ENCODE measurements around the gene MID1. TPM values are rescaled to one million over a fixed set of nuclear protein-coding genes. Genes with fewer than 3 reads are reported as not detected.

MID1 gene
- polyA plus RNA-seq, 3 donors from 2014 or later: not detected

DNA sequence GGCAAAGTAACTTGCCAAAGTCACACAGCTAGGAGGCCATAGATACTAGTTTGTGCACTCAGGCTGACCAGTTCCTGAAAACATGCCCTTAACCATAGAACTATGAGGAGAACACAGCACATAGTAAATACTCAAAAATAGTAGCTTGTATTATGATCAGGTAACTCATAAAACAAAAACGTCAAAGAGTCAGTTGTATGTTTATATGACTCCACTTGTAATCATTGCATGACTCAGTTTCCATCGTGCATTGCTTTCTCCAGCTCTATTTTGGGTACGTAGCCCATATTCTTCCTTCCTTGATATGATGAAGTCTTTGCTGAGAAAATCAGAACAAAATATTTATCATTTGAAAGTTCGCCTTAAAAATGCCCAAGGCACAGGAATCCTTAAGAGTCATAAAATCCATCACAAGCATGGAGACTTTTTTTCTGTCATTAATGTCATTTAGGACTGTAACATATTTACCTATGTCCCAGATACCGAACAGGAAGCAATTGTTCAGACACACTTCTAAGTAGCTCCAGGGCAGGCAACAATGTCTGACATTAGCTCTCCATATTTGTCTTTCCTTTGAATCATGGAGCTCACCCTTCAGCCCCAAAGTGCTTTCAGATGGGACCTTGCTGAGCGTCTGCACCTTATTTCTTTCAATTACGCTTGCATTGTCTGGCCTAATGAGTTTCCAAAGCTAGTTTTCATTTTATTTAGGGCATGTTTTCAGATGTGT is 11.2 kb upstream of the MID1 start:
- Mint-ChIP-seq H3K4me1 (no peaks in the 10 kb centered on the region), H3K9me3 (peaks cover 0 to 6% (median 0%) of the 10 kb centered on the region in 6 donors), H3K27ac (no peak overlapping the region), H3K36me3 (no peaks in the 10 kb centered on the region), H3K27me3 (ENCODE audit: low read depth in 3 of 3) (peaks cover 0 to 4% (median 0%) of the 10 kb centered on the region in 3 donors), H3K4me3 (no peak overlapping the region)
- DNase-seq: no peak

DNA sequence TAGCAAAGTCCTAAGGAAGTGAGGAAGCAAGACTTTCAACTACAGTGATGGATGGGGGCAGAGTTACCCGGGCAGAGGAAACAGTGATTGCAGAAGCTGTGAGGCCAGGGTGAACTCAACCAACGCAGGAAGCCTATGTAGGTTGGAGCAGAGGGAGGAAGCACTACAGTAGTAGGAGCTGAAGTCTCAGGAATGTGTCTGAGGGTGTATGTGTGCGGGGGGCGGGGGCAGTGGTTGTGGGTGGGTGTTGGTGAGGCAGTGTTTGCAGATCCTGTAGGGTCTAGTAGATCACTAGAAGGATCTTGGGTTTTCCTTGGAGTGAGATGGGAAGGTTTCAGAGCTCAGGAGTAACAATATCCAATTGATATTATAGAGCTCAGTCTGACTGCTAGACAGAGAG is 9.9 kb upstream of the MID1 start:
- H3K4me1 Mint-ChIP-seq: no peaks in the 10 kb centered on the region
- peaks cover 2 to 4% (median 3%) of the 10 kb centered on the region in 3 donors for H3K27me3 Mint-ChIP-seq (ENCODE audit: low read depth in 3 of 3)
- no peaks in the 10 kb centered on the region for H3K36me3 Mint-ChIP-seq
- no peak for DNase-seq
- H3K9me3 Mint-ChIP-seq: peaks cover 0 to 4% (median 0%) of the 10 kb centered on the region in 6 donors
- no peak overlapping the region for H3K4me3 Mint-ChIP-seq
- H3K27ac Mint-ChIP-seq: no peak overlapping the region

DNA sequence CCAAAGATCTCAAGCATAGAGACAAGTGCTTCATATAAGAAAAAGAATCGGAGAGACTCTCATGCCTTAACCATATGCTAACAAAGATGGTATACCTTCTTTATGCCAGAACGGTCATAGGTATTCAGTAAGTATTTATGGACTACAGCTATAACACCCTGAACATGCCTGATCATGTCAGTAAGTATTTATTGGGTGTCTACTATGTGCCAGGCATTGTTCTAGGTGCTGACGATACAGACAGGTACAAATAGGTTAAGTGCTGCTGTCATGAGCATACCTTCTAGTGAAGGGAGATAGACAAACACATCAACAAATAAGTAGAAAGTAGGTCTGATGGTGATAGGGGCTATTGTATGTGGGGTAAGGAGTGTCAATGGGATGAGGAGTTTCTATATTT is 9.5 kb upstream of the MID1 start:
- H3K4me1 Mint-ChIP-seq: no peaks in the 10 kb centered on the region
- peaks cover 0 to 4% (median 0%) of the 10 kb centered on the region in 6 donors for H3K9me3 Mint-ChIP-seq
- no peaks in the 10 kb centered on the region for H3K36me3 Mint-ChIP-seq
- peaks cover 2 to 4% (median 3%) of the 10 kb centered on the region in 3 donors for H3K27me3 Mint-ChIP-seq (ENCODE audit: low read depth in 3 of 3)
- no peak for DNase-seq
- H3K27ac Mint-ChIP-seq: no peak overlapping the region
- no peak overlapping the region for H3K4me3 Mint-ChIP-seq

DNA sequence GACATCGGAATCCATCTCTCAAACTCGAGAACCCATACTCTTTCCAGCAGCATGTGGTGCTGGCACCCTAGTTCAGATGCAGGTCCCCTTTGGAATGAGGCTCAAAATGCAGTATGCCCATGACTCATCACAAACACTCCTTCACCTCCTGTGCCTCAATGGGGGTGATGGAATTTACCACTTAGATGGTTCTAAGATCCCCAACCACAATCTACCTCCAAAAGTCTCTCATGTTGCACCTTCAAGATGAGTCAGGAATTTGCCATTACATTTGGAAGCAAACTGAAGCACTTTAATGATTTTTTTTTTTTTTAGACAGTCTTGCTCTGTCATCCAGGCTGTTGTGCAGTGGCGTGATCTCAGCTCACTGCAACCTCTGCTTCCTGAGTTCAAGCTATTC is 8.5 kb upstream of the MID1 start:
- no peak overlapping the region for H3K4me3 Mint-ChIP-seq
- H3K27me3 Mint-ChIP-seq (ENCODE audit: low read depth in 3 of 3): peaks cover 2 to 3% (median 2%) of the 10 kb centered on the region in 3 donors
- peaks cover 0 to 2% (median 0%) of the 10 kb centered on the region in 6 donors for H3K9me3 Mint-ChIP-seq
- DNase-seq: no peak
- no peaks in the 10 kb centered on the region for H3K36me3 Mint-ChIP-seq
- no peak overlapping the region for H3K27ac Mint-ChIP-seq
- no peaks in the 10 kb centered on the region for H3K4me1 Mint-ChIP-seq

DNA sequence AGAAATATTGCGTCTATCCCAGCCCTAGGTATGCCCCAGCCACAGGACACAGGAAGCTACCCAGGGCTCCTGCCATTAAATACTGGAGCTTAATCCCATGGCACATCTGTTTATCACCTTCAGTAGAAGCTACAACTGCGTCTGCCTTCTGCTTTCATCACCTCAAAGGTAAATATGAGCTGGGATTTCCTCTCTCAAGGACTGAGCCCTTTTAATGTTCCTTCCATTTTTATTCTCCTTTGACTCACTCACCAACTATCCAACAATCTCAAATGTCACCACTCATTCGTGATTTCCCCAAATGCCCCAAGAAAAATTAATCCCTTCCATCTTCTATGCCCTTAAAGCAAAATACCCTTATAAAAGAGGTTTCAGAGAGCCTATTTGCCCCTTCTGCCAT is 1.8 kb upstream of the MID1 start:
- Mint-ChIP-seq H3K27ac (no peak overlapping the region), H3K4me1 (peaks cover 18 to 20% of the 10 kb centered on the region in 2 donors), H3K9me3 (peaks cover 0 to 1% (median 0%) of the 10 kb centered on the region in 6 donors), H3K36me3 (no peaks in the 10 kb centered on the region), H3K27me3 (ENCODE audit: low read depth in 3 of 3) (peaks cover 10 to 17% (median 12%) of the 10 kb centered on the region in 3 donors), H3K4me3 (no peak overlapping the region)
- no peak for DNase-seq

DNA sequence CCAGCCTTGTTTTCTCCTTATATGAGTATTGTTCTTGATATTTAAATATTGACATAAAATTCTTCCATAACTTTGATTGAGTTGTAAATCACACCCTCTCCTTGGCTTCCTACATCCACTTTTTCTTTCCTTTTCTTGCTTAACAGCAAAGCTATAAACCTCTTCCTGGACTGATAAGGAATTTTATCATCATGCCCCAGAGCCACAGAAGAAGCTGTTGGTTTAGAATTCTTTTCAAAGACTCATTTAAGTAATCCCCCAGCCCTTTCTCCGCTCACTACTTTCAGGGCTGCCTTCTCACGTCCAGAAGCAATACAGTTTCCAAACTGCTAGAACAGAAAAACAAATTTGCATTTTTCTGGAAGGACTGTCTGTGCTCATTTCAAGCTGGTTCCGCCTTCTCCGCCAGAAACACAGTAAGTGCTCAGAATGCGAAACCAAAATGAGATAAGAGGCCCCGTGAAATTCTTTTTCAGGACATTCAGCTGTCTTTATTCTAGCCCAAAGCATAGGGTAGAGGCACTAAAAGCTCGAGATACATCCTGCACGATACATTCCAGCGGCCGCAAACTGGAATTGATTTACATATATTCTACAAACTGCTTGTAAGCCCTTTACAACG is 849 bp downstream of the MID1 start:
- no peak for DNase-seq
- Mint-ChIP-seq H3K36me3 (no peaks in the 10 kb centered on the region), H3K4me1 (peaks cover 18 to 20% of the 10 kb centered on the region in 2 donors), H3K27me3 (ENCODE audit: low read depth in 3 of 3) (peaks cover 7 to 15% (median 15%) of the 10 kb centered on the region in 3 donors), H3K27ac (peak overlapping the region in 1 of 6 donors; percentile 26), H3K9me3 (peaks cover 0 to 4% (median 0%) of the 10 kb centered on the region in 6 donors), H3K4me3 (peak overlapping the region; percentile 66 to 83 (median 79))

DNA sequence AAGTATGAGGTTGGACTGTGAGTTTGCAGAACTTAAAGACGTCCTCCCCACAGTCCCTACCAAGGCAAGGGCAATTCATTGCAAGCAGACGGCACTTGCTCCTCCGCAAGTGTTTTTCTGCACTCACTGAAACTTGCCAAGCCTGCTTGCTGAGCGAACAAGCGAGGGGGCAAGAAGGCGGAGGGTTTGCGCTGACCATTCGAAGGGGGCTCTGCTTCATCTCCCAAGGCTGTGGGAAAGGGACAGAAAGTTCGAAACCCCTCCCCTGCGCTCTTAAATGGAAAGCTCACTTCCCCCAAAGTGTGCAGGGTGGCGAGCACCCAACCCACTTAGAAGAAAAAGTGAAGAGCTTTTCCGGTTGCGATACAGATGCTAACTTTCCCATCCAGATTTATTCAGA is 1.4 kb downstream of the MID1 start:
- Mint-ChIP-seq H3K4me1 (peaks cover 18 to 20% of the 10 kb centered on the region in 2 donors), H3K4me3 (peak overlapping the region in 2 of 5 donors; percentile 76 to 79), H3K36me3 (no peaks in the 10 kb centered on the region), H3K27ac (no peak overlapping the region), H3K9me3 (peaks cover 0 to 4% (median 0%) of the 10 kb centered on the region in 6 donors), H3K27me3 (ENCODE audit: low read depth in 3 of 3) (peaks cover 7 to 15% (median 15%) of the 10 kb centered on the region in 3 donors)
- DNase-seq: no peak

DNA sequence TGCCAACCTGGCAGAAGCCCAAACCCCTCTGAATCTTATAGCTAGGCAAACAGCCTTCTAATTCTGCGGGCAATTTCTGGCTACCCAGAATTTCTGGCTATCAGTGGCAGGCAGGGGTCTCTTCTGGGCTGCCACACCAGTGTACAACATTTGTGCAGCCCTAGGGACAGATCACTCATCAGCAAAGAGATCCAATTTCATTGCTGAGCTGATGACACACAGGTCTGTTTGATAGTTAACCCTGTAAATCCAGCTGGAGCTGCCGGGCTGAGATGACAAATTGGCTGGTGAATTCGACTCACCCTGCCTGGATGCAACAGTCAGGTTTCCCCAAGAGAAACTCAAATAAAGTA is 2.4 kb downstream of the MID1 start:
- DNase-seq: no peak
- Mint-ChIP-seq H3K27me3 (ENCODE audit: low read depth in 3 of 3) (peaks cover 7 to 15% (median 15%) of the 10 kb centered on the region in 3 donors), H3K27ac (no peak overlapping the region), H3K9me3 (peaks cover 0 to 4% (median 0%) of the 10 kb centered on the region in 6 donors), H3K4me3 (no peak overlapping the region), H3K4me1 (peaks cover 18 to 20% of the 10 kb centered on the region in 2 donors), H3K36me3 (no peaks in the 10 kb centered on the region)

DNA sequence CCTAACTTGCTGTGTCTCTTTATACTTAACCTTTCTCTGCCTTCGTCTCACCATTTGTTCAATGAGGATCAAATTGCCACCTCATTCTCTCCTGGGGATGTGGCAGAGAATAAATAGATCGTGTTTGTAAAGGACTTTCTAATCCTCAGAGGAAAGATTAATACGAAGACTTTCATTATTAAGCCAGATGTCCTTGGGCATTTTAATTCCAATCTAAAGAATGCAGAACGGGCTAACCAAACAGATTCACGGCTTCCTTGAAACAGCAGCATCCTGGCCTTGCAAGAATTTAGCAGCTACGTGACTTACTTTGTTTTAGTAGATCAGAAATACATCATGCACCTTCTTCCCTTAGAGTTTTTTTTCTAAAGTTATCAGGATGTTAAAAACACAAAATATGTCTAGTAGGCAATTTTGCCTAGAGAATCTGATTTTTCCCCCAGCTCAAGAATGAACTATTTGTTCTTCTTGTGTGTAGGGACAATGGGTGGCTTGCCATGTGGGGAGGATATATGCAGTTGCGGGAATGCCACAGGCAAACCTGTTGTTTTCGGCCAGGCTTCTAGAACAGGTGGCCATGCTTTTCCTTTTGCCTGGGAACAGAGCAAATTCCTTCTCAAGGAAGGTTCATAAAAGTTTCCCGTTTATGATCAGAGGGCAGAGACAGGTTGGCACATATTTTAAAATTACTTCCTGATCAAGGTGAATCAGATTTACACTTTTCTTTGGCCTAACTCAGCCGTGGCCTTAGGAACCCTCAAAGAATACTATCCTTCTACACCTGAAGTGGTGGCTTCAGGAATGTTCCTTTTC is 3.0 kb downstream of the MID1 start:
- no peaks in the 10 kb centered on the region for H3K36me3 Mint-ChIP-seq
- H3K27me3 Mint-ChIP-seq (ENCODE audit: low read depth in 3 of 3): peaks cover 5 to 15% (median 15%) of the 10 kb centered on the region in 3 donors
- DNase-seq: no peak
- peaks cover 0 to 4% (median 0%) of the 10 kb centered on the region in 6 donors for H3K9me3 Mint-ChIP-seq
- no peak overlapping the region for H3K4me3 Mint-ChIP-seq
- no peak overlapping the region for H3K27ac Mint-ChIP-seq
- peaks cover 18 to 20% of the 10 kb centered on the region in 2 donors for H3K4me1 Mint-ChIP-seq

DNA sequence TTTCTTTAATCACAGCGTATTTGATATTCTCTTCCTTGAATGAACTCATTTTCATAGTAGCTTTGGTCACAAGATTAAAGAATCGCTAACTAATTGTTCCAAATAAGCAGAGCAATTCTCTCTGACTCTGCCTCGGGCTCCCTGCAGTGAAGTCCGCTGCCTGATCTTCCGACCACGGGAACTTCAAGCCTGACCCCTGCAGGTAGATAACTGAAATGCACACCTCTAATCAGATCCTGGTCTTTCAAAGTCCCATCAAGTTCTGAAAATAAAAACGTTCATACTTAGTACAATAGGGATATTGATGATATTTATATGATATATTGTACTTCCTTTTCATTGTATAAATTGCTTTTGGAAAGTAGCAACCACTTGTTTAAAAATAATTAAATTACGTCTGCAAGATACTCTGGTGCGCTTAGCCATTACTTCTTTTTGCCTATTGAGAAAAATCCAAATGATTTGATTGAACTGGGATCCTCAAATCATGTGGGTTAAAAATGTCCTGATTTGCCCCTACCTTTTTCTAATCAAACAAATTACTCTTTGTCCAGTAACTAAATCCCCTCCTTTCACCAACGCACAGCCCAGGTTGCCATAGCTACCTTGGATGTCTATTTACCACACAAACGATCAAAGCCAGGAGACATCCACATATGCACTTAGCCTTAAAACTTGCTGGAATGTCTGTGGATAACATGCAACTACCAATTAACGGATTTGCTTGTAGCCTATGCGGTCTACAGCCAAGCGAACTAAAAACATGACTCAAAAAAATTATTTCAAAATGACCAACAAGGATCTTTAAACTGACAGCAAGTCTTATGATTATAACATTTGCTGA is 4.2 kb downstream of the MID1 start:
- H3K36me3 Mint-ChIP-seq: no peaks in the 10 kb centered on the region
- H3K27ac Mint-ChIP-seq: no peak overlapping the region
- peak in 1 of 3 donors; percentile 3 for DNase-seq
- H3K4me1 Mint-ChIP-seq: peaks cover 18 to 20% of the 10 kb centered on the region in 2 donors
- peaks cover 4 to 18% (median 18%) of the 10 kb centered on the region in 3 donors for H3K27me3 Mint-ChIP-seq (ENCODE audit: low read depth in 3 of 3)
- no peak overlapping the region for H3K4me3 Mint-ChIP-seq
- H3K9me3 Mint-ChIP-seq: peaks cover 0 to 4% (median 0%) of the 10 kb centered on the region in 6 donors

DNA sequence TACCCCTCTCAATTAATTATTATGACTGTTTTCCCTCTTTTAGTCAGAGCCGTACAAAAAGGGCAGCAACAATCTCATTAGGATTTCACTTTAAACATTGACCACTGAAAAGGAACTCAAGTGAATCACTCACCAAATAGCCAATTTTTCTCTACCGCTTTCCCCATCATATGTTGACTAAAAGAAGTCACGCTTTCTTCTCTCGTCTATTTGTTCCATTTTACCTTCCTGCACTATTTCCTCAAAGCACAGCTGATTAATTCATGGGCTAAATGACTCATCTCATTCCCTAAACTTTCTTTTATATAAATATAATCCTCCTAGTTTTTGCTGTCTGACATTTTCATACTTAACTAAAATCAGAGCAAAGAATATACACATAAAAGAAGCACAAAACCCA is 8.2 kb downstream of the MID1 start:
- H3K4me1 Mint-ChIP-seq: no peaks in the 10 kb centered on the region
- H3K4me3 Mint-ChIP-seq: no peak overlapping the region
- no peaks in the 10 kb centered on the region for H3K36me3 Mint-ChIP-seq
- H3K27ac Mint-ChIP-seq: no peak overlapping the region
- peaks cover 0 to 3% (median 0%) of the 10 kb centered on the region in 6 donors for H3K9me3 Mint-ChIP-seq
- H3K27me3 Mint-ChIP-seq (ENCODE audit: low read depth in 3 of 3): peaks cover 0 to 9% (median 3%) of the 10 kb centered on the region in 3 donors
- DNase-seq: no peak

DNA sequence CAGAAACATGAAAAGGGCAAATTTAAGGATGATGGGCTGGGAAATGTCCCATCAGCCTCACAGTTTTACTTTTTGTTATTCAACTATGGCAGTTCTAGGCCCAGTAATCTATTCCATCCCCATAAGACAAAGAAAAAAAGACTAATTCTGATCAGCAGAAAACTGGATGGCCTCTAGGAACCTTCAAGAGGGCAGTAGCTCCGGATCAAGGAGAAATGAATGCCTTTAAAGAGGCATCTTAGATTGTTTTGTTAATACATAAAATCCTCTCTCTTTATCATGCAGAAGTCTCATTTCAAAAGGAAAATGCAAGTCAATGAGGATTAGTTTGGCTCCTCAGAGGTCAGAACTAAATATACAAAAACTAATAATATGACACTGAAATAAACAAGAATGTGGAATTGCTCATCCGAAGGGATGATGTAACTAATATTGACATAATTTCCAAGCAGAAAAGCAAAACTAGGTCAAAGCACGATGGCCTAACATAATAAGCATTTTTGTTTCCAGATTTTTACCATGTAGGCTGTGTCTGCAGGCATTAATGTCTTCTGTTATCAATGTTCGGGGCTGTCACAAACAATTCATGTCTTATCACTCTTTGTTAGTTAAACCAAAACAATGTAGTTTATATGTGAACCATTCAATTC is 8.8 kb downstream of the MID1 start:
- DNase-seq: no peak
- no peaks in the 10 kb centered on the region for H3K4me1 Mint-ChIP-seq
- peaks cover 0 to 3% (median 0%) of the 10 kb centered on the region in 6 donors for H3K9me3 Mint-ChIP-seq
- H3K4me3 Mint-ChIP-seq: no peak overlapping the region
- H3K27me3 Mint-ChIP-seq (ENCODE audit: low read depth in 3 of 3): peaks cover 0 to 9% (median 3%) of the 10 kb centered on the region in 3 donors
- no peak overlapping the region for H3K27ac Mint-ChIP-seq
- no peaks in the 10 kb centered on the region for H3K36me3 Mint-ChIP-seq

DNA sequence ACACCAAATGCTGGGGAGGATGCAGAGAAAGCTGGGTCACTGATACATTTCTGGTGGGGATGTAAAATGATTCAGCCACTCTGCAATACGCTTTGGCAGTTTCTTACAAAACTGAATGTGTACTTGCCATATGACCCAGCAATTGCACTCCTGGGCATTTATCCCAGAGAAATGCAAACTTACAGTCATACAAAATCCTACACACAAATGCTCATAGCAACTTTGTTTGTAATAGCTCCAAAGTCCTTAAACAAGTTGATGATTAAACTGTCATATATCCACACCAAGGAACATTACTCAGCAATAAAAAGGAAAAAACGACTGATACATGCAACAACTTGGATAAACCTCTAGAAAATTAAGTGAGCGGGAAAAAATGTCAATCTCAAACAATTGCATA is 12.3 kb downstream of the MID1 start:
- DNase-seq: no peak
- Mint-ChIP-seq H3K27me3 (ENCODE audit: low read depth in 3 of 3) (peaks cover 0 to 7% (median 3%) of the 10 kb centered on the region in 3 donors), H3K4me3 (no peak overlapping the region), H3K36me3 (no peaks in the 10 kb centered on the region), H3K4me1 (no peaks in the 10 kb centered on the region), H3K9me3 (no peaks in the 10 kb centered on the region), H3K27ac (no peak overlapping the region)
